Femur (tissue), 1 donor: Measurements from ENCODE around the gene NTF4.
A peak's percentile ranks its signal among the peaks of the same experiment; 100 is the strongest.

Experiments used
- DNase-seq: peaks from one replicate; pipeline ENCODE4 v3.0.0-alpha.2; 2017

The NTF4 gene, protein sequence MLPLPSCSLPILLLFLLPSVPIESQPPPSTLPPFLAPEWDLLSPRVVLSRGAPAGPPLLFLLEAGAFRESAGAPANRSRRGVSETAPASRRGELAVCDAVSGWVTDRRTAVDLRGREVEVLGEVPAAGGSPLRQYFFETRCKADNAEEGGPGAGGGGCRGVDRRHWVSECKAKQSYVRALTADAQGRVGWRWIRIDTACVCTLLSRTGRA

DNA sequence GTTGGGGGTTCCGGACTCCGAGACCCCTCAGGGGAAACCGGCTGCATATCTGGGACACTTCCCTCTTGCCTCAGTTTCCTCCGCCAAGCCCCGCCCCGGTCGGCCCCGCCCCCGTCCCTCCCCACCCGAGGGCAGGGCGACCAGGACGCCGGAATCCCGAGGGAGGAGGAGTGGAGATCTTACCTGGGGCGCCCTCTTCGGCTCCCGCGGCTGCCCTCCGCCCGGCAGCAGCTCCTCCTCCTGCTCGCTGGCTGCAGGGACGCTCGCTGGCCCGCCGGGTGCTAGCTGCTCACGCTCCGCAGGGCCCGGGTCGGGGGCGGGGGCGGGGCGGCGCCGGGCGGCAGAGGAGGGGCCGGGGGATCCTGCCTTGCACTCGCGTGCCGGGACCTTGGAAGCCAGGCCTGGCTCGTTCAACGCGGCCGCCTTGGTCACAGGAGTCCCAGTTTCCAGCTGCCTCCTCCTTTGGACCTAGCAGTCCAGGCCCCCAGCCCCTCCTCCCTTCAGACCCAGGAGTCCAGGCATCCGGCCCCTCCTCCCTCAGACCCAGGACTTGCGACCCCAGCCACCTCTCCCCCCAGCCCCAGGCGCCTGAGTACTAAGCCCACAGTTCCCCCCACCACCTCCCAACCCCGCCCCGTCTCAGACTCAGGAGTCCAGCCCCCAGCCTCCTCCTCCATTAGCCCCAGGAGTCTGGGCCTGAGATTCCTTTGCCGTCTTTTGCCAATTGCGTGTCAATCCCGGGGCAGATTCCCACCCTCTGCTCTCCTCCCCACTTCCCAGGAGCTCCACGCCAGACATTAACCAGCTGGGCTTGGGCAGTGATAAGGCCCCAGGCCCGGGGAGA, at the start of gene NTF4:
Gene NTF4 (minus strand): TSS at position 51 of the 844 bp plus-strand sequence. CDS start 2,821 bp downstream, outside the sequence.
- peak; percentile 53 for DNase-seq

DNA sequence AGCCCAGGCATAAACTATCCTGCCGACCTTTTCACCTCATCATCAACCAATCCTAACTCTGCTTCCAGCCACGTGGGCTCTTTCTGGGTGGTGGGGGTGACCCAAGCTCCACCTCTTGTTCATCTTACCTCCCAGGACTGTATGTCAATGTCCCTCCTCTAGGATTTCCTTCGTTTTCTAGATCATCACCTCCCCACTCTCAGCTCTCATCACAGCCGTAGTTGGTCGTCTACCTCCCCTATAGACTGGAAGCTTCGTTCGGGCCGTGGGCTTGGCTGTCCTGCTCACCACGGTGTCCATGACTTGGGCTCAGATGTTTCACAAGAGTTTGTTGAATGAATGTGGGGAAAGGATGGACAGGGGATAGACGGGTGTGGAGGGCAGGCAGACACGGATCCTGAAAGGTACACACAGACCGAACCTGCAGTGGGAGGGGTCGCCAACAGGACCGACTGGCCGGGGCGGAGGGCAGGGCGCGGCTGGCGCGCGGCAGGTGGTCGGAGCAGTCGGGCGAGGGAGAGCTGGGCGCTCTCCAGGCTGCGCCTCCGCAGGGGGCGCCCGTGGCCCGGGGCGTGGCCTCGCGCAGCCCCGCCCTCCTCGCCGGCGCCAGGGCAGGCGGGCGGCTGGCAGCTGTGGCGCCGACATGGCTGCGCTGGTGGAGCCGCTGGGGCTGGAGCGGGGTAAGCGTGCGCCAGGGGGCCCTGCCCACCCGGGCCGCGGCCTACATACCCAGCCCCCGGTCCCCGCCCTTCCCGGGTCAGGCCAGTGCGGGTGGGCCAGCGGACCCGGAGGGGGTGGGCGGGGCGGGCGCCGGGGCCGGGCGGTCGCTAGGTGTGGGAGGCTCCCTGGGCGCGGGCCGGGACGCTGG, 49.4 kb upstream of the NTF4 start, which contains the start of gene LIN7B:
Gene LIN7B (plus strand): TSS at position 609 of the 868 bp plus-strand sequence. CDS start 35 bp downstream, at position 644.
- DNase-seq: peak; percentile 82

DNA sequence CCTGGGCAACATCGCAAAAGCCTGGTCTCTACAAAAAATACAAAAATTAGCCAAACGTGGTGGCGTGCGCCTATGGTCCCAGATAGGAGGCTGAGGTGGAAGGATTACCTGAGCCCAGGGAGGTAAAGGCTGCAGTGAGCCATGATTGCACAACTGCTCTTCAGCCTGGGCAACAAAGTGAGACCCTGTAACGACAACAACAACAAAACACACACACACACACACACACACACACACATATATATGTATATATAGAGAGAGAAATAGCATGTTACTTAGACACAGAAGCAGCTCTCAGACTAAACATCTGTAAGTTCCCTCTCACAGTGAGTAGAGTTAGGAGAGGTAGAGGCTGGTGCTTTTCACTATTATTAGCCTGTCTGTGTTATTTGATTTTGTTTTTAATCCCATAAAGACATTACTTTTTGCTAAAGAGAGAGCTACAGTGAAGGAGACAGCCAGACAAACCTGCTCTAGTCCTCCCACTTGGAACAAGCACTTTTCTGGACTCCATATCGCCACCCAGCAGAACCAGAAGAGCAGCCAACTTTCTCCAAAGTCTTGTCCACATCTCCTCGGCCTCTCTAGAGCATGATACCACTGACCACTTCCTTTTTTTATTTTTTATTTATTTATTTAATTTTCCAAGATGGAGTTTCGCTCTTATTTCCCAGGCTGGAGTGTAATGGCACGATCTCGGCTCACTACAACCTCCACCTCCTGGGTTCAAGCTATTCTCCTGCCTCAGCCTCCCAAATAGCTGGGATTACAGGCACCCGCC, 46.8 kb upstream of the NTF4 start:
- no peak for DNase-seq

DNA sequence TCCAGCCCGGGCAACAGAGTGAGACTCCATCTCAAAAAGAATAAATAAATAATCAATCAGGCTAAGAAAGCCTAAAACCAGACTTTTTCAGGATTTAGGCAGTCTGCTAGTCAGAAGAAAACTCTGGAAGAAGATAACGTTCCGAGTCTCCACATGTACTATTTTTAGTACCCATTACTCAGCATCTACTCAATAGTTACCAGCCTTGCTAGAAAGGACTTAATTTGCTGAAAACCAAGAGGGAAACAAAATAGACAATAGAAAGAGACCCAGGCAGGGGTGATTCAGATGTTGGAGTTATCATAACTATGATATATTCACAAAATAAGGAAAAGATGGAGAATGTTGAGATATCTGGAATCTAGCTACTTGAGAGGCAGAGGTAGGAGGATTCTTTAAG, 45.9 kb upstream of the NTF4 start:
- no peak for DNase-seq

DNA sequence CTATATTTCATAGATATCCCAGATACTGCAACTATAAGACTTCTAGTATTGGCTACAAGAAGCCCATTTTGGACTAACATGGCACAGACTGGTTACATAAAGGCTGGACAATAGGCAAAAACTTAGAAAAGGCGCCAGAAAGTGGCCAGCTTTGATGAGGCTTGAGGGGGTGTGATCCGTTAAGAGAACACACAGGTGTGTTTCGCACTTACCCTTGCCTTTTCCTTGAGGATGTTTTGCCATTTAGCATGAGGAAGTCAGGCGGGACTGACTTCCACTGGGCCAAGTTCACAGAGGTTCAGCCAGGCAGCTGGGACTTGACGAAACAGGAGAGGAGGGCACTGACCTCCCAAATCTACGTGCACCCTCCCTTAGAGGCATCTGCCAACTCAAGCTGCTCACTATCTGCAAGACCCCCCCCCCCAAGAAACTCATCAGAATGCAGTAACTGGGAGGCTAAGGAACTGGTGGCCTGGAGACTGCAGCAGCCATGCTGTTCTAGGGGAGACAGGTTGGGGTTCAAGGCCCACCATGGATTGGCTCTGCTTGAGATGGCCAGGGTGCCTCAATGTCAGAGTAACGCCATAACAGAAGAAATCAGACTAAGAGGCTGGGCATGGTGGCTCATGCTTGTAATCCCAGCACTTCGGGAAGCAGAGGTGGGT, 45.1 kb upstream of the NTF4 start:
- DNase-seq: no peak

DNA sequence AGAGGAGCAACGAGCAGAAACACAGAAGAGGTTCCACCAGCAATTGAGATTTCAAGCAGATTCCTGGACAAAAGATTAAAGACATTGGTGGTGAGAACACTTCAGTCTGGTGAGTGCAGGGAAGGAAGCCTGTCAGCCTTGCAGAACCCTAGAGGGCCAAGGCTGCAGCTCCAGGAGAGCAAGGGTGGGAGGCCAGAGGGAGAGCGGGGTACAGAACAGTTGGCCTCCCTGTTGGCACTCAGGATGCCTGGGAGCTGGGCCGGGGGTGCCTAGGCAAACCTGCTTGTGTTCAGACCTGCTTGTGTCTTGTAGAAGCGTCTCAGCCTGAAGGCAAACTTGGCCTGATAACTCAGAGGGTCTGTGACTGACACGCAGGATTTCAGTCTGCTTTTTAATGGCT, 44.4 kb upstream of the NTF4 start:
- DNase-seq: no peak

DNA sequence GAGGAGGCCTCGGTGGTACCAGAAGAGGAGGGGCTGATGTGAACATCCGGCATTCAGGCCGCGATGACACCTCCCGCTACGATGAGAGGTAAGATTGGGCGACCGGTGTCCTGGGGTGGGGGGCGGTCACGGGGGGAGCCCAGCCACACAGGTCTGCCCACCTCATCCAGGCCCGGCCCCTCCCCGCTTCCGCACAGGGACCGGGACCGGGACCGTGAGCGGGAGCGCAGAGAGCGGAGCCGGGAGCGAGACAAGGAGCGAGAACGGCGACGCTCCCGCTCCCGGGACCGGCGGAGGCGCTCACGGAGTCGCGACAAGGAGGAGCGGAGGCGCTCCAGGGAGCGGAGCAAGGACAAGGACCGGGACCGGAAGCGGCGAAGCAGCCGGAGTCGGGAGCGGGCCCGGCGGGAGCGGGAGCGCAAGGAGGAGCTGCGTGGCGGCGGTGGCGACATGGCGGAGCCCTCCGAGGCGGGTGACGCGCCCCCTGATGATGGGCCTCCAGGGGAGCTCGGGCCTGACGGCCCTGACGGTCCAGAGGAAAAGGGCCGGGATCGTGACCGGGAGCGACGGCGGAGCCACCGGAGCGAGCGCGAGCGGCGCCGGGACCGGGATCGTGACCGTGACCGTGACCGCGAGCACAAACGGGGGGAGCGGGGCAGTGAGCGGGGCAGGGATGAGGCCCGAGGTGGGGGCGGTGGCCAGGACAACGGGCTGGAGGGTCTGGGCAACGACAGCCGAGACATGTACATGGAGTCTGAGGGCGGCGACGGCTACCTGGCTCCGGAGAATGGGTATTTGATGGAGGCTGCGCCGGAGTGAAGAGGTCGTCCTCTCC, 43.2 kb upstream of the NTF4 start:
- no peak for DNase-seq

DNA sequence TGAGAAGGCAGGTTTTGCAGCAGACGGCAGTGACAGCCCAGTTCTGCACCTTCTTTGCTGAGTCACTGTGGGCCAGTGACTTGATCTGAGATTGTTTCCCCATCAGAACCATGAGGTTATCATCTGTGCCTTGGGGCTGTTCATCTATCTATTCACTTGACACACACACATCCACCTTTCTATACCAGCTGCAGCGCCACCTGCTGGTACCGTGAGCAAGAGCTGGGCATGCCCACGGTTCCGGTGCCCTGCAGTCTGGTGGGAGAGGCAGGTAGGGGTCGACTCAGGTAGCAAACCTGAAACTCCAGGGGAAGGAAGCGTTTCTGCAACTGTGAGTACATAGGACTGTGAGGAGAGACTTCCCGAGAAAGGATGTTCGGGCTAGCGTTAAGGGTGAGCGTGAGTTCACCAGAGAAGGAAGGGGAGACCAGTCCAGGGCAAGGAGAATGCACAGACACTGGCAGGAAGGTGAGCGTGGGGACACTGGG, 42.1 kb upstream of the NTF4 start:
- peak; percentile 55 for DNase-seq

DNA sequence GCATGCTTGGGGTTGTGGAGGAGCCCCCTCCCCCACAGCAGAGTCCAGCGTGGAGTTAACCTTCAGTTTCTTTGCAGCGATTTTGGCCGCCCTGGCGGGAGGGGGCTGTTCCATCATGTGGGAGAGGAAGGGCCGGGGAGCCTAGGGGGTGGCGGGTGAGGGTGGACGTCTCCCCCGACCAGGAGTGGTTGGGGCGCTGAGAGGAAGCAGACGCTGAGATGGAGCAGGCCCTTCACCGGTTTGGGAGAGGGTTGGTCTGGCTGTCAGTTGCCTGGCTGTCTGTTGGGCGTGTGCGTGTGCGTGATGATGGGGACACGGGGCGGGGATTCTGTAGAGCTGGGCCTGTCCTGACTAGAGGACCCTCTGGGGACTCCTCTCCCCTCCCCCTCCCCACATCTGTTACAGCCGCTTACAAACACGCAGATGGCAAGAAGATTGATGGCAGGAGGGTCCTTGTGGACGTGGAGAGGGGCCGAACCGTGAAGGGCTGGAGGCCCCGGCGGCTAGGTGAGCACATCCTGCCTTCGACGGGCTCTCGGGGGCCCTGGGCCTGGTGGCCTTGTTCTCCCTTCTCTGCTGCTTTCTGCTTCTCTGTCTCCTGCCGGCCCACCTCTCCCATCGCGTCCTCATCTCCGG, 39.7 kb upstream of the NTF4 start:
- DNase-seq: peak; percentile 66

DNA sequence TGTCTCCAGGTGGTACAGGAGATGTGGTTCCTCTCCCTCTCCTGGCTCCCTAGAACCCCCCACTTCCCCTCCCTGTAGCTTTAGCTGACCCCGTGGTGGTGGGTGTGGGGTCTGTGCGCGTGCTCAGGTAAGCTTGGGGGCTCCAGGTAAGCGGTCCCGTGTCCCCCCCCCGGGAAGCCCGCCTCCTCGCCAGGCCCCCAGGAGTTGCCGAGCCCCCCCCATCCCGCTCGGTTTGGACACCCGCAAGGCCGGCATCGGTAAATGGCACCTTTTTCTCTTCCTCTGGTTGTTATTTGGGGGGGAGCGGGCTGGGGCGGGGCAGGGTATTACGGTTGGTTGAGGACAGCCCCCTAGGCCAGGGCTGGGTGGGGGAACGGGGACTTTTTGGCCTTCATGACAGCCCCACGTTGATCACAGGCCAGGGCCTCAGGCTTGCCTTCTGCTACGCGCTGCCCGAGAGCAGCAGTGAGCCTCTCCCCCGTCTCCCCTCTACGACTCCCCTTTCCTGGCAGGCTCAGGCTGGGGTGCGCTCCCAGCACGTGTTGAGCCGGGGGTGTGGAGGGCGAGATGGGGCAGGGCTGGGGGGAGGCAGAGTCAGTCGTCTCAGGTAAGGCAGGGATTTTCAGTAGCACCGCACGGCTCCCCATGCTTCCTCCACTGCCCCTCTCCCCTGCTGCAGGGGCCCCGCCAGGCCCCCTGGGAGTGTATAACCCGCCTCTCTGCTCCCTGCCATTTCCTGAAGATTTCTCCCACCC, 38.9 kb upstream of the NTF4 start:
- no peak for DNase-seq

DNA sequence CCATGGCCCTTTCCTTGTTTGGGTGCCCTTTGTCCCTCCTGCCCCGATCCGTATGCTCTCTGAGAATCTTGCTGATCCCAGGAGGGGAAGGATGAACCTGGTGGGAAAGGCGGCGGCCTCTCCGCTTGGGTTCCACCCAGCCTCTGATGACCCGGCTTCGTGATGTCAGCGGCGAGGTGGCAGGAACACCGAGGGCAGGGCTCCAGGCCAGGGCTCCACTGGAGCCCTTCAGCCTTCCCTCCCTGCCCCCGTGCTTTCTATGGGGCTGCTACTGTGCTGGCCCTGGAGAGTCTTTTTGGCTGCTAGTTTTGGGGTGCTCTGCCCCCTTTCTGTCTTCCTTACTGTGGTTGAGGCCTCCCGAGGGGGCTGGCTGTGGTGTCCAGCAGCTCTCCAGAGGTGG, 37.7 kb upstream of the NTF4 start:
- no peak for DNase-seq

DNA sequence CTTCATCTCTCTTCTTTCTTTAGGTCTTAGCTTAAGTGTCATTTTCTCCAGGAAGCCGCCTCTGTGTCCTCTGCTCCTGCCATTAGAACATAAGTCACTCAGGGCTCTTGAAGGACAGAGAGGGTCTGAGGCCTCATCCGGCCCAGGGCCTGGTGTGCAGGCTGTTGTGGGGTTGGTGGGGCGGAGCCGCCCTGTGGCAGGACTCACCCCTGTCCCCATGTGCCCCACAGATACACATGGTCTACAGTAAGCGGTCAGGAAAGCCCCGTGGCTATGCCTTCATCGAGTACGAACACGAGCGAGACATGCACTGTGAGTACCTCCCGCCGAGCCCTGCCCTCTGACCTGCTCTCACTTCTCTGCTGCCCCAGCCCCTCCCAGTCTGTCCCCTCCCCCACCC, 36.5 kb upstream of the NTF4 start:
- DNase-seq: no peak

DNA sequence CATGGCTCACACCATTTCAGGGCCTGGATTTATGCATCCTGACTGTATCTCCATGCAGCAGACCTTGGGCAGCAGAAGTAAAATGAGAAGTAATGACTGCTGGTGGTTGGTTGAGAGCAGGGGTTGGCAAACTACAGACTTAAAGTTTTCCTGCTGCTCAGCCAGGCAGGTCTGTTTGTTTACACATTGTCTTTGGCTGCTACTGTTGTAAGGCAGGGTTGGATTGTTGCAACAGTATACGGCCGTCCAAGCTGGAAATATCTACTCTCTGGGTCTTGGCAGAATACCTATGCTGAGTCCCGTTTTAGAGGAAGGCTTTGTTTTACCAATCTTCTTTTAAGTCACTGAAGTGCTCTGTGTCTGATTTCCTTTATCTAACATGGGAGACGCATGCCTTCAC, 34.2 kb upstream of the NTF4 start:
- no peak for DNase-seq

DNA sequence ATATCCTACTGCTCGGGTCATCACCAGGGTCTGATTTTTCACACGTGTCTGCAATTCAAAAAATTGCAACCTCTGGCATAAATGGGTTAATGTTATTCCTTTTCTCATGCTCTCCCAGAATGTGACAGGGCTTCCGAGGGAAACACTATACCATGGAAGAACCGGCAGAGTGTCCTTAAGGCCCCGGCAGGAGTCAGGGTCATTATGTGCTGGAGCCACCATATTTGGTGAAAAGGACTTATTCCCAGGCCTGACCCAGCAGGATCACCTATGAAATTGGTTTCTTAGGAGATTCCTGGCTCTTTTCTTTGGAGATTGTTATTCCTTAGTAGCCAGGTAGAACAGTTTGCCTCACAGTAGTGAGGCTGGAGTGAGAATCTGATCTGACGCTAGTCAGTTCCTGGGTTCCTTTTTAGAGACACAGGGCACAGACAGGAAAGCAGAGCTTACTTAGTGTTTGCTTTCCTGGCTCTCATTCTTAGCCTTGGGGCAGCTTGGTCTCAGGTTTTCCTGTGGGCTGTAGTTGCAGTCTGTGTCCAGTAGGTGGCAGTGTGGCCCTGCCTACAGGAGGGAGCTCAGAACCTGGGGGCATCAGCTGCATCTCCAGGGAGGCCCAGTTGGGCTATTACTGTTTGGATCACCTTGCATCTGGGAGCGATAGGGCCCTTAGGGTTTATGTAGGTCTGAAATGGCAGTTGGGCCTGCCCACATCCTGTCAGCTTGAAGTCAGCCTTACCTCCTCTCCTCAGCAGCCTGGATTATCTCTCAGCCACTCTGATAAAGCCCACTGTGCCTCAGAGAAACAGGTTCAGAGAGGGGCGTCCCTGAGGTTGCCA, 33.1 kb upstream of the NTF4 start:
- DNase-seq: peak; percentile 80

DNA sequence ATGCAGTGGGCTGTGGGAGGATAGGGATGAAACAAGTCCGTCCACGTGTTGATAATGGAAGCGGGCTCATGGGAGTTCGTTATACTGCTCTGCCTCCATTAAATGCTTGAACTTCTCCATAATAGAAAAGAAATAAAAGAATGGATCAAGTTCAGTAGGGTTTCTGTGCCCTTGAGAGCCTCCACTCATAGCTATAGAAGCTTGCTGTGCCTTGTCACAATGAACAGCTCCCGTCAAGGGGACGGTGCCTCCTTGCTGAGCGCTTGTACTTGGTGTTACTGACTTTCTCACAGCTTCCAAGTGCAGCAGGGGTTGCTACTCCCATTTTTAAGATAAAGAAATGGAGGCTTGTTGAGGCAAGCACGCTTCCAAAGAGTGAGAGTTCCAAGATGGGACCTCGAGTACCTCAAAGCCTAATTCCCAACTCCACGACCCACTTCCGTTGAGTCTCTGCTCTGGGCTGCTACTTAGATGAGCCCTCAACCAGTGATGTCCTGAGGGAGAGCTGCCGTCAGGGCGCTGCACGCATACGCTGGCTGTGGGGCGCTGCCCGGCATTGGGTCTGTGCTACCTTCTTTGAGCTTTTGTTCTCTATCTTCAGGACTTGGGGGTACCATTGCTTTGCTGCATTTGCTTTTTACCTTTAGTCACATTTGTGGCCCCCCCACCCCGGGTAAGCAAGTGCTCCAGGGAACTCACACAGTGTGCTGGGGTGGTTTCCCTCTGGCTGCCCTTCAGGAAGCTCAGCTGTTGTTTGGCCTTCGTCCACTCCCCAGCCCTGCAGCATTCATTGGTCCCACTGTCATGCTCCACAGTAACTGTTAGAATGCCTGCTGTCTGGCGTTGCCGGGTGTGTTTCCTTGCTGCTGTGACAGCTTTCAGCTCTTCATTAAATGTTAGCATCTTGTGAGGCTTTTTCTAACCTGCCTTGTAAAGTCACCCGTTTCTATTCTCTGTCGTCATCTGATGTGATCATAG, 30.2 kb upstream of the NTF4 start:
- peak; percentile 62 for DNase-seq

DNA sequence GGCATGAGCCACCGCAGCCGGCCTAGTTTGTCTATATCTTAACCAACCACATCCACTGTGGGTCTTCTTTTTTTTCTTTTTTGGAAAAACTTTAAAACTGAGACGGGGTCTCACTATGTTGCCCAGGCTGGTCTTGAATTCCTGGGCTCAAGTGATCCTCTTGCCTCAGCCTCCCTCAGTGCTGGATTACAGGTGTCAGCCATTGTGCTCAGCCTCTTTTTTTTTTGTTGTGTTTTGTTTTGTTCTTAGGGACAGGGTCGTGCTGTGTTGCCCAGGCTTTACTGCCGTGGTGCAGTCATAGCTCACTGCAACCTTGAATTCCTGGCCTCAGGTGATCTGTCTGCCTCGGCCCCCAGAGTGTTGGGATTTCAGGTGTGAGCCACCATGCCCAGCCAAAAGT, 28.1 kb upstream of the NTF4 start:
- no peak for DNase-seq

DNA sequence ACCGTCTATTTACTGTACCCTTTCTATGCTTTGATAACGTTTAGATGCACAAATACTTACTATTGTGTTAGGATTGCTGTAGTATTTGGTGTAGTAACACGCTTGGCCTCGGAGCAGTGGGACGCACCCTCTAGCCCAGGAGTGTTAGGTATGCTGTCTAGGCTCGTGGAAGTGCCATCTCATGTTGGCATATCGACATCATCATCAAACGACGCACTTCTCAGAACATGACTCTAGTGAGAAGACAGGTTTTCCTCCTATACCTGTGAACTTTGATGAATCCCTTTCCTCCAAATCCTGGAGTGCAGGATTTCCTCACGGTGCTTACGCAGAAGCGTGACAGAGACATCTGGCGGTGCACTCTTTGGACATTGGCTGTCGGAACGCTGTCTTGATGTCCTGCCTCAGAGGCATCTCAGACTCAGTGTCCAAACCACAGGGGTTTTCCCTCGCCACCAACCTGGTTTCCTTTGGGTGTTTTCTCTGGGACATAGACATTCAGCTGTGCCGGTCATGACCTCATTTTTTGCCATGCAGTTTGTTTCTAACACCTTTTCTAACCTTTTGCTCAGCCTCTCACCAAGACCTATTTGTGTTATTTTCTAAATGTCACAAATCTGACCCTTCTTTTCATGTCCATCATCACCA, 26.9 kb upstream of the NTF4 start:
- no peak for DNase-seq
